ENCODE data around the gene DDIT4. TPM values are rescaled to one million over a fixed set of nuclear protein-coding genes. Genes with fewer than 3 reads are reported as not detected.
A peak's percentile ranks its signal among the peaks of the same experiment; 100 is the strongest.
"Not testable (repeated sequence)": the region's sequence is repeated elsewhere in the genome, so short reads cannot be mapped to it uniquely, and the experiment has no call there.

The DDIT4 gene, protein sequence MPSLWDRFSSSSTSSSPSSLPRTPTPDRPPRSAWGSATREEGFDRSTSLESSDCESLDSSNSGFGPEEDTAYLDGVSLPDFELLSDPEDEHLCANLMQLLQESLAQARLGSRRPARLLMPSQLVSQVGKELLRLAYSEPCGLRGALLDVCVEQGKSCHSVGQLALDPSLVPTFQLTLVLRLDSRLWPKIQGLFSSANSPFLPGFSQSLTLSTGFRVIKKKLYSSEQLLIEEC
- total RNA-seq, result 128 and 193 TPM in 2 replicates

DNA sequence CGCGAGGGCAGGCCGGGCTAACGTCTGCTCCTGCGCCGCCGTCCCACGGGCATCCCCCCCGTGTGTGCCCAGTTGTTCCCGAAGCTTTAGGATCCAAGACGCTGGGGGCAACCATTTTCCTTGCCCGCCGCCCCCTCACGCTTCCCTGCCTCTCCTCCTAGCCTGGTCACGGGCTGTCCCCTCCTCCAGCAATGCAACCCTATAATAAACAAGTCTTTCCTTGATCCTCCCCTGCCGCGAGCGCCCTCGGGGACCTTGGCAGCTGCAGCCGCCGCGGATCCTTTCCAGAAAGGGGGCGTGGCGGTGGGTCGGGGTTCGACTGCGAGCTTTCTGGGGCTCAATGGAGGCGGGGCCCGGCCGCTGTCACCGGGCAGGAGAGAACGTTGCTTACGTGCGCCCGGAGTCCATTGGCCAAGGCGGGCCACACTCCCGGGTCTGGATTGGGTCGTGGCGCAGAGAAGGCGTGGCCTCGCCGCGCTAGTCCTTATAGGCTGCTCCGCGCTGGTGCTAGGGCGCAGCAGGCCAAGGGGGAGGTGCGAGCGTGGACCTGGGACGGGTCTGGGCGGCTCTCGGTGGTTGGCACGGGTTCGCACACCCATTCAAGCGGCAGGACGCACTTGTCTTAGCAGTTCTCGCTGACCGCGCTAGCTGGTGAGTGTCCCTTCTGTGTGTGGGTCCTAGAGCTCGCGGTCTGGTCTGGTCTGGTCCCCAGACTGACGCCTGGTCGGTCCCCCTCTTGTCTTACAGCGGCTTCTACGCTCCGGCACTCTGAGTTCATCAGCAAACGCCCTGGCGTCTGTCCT is at the start of gene DDIT4:
Gene DDIT4 (plus strand): TSS at position 515 of the 803 bp plus-strand sequence. CDS start 293 bp downstream, outside the sequence.
- peak; percentile 93 to 99 for DNase-seq (ENCODE audit: low read depth in 2 of 2)

DNA sequence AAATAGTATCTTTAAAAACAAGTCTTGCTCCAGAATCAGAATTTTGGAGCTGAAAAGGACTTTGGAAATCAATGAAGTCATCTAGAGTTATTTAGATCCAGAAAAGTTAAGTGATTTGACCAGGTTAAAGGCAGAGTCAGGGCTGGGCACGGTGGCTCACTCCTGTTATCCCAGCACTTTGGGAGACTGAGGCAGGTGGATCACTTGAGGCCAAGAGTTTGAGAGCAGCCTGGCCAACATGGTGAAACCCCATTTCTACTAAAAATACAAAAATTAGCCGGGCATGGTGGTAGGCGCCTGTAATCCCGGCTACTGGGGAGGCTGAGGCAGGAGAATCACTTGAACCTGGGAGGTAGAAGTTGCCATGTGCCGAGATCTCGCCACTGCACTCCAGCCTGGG is 49.5 kb upstream of the DDIT4 start:
- not testable (repeated sequence) for DNase-seq (ENCODE audit: low read depth in 2 of 2)

GRCh38 chr10:72226418-72227027 is 47.2 kb upstream of the DDIT4 start:
- DNase-seq (ENCODE audit: low read depth in 2 of 2), result no peak

DNA sequence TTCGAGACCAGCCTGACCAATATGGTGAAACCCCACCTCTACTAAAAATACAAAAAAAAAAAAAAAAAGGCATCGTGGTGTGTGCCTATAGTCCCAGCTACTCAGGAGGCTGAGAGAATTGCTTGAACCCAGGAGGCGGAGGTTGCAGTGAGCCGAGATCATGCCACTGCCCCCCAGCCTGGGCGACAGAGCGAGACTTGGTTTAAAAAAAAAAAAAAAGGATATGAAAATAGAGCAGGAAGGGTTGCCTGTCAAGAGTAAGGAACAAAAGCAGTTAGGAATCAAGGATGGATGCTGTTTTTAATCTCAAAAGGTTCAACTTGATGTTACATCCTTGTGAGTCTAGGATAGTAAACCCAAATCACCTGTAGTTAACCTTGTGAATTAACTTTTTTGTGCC is 45.9 kb upstream of the DDIT4 start:
- no peak for DNase-seq (ENCODE audit: low read depth in 2 of 2)

DNA sequence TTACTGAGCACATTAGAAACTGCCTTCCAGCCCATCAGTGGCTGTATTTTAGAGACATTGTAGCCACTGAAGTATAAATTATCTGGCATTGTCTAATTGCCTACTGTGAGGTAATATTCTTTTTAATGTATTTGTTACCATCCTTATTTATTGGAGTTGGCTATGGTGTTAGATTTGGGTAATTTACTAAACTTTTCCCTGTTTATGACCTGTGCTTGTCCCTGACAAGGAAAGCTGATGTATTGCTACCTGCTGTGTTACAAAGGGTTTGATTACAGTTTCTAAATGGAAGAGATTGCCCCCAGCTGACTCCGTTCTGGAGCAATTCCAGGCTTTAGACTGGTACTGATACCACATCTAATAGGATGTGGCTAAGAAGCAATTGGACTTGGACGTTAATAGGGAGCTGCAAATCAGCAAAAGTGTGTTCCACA is 45.4 kb upstream of the DDIT4 start:
- no peak for DNase-seq (ENCODE audit: low read depth in 2 of 2)

GRCh38 chr10:72229261-72230251 is 44.2 kb upstream of the DDIT4 start:
- DNase-seq (ENCODE audit: low read depth in 2 of 2), result no peak

GRCh38 chr10:72233621-72234020 is 40.1 kb upstream of the DDIT4 start:
- DNase-seq (ENCODE audit: low read depth in 2 of 2), result no peak

DNA sequence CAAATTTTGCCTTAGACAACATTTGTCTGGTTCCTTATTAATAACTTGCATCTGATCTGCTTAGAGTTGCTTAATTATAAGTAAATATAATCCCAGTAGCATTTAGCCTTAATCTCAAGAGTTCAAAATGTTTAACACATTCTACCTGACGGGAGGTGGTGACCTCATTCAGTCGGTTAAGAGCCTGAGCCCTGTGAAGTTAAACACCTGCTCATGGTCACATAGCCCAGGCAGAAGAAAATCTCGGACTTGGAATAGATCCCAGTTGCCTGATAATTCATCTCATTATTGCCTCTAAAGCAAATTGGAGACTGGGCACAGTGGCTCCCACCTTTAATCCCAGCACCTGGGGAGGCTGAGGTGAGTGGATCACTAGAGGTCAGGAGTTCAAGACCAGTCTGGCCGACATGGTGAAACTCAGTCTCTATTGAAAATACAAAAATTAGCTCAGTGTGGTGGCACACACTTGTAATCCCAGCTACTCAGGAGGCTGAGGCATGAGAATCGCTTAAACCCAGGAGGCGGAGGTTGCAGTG is 39.1 kb upstream of the DDIT4 start:
- no peak for DNase-seq (ENCODE audit: low read depth in 2 of 2)

DNA sequence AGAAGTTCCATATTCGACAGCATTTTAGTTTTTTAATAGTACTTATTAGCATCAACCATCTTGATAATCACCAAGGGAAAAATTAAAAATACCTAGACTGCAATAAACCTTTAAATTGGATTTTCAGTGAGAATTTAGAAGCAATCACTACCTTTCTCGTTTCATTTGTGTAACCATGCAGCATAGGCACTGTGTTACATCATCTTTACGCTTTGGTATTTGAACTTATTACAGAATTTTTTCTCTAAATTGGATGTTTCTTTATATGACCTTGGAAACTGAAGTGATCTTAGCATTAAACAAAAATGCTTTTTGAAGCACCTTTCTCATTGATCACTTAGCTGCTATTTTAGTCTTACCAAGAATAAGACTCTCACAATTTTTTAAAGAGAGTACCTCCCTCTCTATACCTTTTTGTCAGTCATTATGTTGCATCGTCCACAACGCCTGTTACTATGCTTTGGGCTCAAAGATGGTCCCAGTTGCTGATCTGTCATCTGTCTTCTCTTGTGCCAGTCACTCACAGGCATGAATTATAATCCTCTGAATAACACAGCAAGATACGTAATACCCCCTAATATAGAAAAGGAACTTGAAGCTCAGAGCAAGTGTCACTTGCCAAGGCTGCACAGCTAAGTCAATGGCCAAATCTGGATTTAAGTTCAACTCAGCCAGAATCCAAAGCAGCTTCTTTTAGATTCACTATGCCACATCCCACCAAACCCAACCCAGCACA is 38.0 kb upstream of the DDIT4 start:
- no peak for DNase-seq (ENCODE audit: low read depth in 2 of 2)

DNA sequence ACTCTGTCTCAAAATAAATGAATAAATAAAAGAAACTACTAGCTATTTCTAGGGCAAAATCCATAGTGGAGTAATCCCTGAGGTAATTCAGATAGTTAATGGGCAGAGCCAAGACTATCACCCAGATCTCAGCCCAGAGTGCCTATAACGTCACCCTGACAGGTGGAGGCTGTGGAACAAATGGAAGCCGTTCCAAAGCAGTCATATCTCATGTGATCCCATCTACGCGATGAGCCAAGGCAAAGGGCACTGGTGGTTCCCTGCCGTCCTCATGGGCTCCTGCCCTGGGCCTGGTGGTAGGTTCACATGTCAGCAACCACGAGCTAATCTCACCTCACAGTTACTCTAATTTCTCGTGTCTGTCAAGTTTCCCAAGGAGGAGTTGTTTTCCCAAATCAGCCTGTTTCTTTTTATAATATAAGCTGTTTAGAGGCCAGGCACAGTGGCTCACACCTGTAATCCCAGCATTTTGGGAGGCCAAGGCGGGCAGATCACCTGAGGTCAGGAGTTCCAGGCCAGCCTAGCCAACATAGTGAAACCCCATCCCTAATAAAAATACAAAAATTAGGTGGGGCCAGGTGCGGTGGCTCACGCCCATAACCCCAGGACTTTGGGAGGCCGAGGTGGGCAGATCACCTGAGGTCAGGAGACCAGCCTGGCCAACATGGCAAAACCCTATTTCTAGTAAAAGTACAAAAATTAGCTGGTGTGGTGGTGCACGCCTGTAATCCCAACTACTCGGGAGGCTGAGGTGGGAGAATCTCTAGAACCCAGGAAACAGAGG is 35.1 kb upstream of the DDIT4 start:
- DNase-seq (ENCODE audit: low read depth in 2 of 2), result no peak

DNA sequence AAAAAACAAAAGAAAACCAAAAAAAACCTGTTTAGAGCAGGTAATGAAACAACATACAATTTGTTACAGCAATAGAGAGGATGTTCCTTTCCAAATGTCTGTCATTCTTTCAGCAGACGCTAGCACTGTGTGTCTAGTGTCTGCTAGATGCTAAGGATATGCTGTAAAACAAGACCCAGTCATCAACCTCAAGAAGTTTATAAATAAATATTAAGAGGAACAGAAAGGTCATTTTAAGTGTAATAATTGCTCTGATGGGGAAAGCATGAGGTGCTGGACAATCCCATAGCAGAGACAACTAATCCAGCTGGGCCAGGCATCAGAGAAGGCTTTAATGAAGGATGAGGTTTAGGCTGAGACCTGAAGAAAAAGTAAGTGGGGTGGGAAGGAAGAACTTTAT is 34.3 kb upstream of the DDIT4 start:
- DNase-seq (ENCODE audit: low read depth in 2 of 2), result no peak

GRCh38 chr10:72240371-72240770 is 33.4 kb upstream of the DDIT4 start:
- no peak for DNase-seq (ENCODE audit: low read depth in 2 of 2)

DNA sequence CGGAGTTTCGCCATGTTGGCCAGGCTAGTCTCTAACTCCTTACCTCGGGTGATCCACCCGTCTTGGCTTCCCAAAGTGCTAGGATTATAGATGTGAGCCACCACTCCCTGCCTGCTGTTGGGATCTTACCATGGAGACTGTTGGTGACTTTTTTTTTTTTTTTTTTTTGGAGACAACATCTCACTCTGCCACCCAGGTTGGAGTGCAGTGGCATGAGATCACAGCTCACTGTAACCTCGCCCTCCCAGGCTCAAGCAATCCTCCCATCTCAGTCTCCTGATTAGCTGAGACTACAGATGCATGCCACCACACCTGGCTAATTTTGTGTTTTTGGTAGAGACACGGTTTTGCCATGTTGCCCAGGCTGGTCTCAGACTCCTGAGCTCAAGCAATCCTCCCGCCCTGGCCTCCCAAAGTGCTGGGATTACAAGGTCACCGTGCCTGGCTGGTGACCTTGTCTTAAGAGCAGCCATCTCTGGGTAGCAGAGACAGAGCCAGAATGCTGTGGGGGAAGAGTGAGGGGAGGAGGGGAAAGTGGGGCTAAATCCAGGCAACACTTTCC is 32.0 kb upstream of the DDIT4 start:
- no peak for DNase-seq (ENCODE audit: low read depth in 2 of 2)

DNA sequence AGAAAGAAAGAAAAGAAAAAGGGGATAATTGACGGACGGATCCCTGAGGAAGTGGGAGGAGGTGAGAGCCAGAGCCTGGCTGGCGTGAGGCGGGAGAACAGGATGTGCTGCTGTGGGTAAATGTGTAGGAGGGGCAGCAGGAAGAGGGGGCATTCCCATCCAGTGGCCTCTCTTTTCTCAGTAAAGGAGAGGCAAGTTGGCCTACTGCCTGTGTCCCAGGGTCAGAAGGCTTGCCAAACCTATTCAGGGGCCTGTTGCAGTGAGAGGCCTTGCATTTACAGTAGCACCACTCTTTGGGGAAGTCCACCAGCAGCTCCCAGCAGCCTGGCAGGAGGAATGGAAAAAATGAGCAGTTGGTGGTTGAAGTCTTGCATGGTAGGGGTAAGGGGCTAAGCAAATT is 31.0 kb upstream of the DDIT4 start:
- peak; percentile 80 to 85 for DNase-seq (ENCODE audit: low read depth in 2 of 2)

- peak in 1 of 2 donors; percentile 37 for DNase-seq (ENCODE audit: low read depth in 2 of 2)
Measured at GRCh38 chr10:72243822-72244437, 29.8 kb upstream of the DDIT4 start.

- no peak for DNase-seq (ENCODE audit: low read depth in 2 of 2)
Measured at GRCh38 chr10:72244573-72245038, 29.1 kb upstream of the DDIT4 start.

DNA sequence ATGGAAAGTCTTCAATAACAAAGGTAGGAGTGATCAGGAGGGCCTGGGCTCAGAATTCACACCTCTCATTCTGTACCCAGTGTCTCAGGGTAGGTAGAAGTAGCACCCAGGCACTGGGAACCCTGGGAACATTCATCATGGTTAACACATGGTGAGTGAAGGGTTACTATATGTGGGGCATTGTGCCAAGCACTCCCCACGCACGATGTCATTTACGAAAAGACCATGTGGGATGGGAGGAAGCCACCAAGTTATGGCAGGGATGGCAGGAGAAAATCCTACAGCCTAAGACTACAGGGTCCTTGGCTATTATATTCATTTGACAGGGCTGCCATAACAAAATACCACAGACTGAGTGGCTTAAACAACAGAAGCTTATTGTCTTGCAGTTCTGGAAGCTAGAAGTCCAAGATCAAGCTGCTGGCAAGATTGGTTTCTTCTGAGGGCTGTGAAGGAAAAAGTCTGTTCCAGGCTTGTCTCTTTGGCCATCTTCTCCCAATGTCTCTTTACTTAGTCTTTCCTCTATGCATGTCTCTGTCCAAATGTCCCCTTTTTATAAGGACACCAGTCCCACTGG is 27.7 kb upstream of the DDIT4 start:
- DNase-seq (ENCODE audit: low read depth in 2 of 2), result no peak

GRCh38 chr10:72248468-72249151 is 25.1 kb upstream of the DDIT4 start:
- DNase-seq (ENCODE audit: low read depth in 2 of 2), result peak; percentile 96 to 100

Data from dermis microvascular lymphatic vessel endothelial cell (primary cell).